GF-D8 (cell line): ENCODE measurements around the gene STAC.
A peak's percentile ranks its signal among the peaks of the same experiment; 100 is the strongest.

Experiments used
- DNase-seq: peaks from one replicate; lab custom pipeline; 2025; lab: John Stamatoyannopoulos, UW

STAC gene, protein sequence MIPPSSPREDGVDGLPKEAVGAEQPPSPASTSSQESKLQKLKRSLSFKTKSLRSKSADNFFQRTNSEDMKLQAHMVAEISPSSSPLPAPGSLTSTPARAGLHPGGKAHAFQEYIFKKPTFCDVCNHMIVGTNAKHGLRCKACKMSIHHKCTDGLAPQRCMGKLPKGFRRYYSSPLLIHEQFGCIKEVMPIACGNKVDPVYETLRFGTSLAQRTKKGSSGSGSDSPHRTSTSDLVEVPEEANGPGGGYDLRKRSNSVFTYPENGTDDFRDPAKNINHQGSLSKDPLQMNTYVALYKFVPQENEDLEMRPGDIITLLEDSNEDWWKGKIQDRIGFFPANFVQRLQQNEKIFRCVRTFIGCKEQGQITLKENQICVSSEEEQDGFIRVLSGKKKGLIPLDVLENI

DNA sequence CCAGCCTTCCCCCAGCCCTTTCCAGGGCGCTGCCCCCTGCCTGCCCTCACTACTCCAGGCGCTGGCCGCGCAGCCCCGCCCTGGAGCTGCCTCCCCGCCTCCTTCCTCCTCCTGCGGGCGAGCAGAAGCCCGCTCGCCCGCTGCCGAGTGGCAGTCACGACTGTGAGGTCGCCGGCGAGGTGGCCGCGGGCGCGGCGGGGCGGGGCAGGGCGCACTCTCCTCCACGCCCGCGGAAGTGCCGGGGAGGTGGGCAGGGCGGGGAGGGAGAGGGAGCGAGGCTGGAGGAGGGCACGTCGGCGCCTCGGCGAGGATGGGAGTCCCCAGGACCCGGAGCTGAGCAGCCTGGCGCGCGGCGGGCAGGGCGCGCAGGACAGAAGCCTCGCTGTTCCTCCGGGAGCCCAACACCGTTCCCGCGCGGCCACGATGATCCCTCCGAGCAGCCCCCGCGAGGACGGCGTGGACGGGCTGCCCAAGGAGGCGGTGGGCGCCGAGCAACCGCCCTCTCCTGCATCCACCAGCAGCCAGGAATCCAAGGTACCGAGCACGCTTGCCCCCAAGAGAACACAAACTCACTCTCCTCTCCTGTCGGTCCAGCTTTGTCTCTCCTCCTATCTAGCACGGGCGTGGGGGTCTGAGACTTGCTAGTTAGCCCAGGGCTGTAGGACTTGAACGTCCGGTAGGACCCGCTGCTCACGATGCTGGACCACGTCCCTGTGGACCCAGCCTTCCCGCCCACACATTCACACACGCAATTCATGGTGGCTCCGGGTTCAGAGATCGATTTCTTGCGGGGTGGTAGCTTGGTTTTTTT lies at the start of gene STAC:
TSS of gene STAC (plus strand) at position 284 of the 811 bp plus-strand sequence. CDS start at position 424, 140 bp downstream.
- DNase-seq = no peak

DNA sequence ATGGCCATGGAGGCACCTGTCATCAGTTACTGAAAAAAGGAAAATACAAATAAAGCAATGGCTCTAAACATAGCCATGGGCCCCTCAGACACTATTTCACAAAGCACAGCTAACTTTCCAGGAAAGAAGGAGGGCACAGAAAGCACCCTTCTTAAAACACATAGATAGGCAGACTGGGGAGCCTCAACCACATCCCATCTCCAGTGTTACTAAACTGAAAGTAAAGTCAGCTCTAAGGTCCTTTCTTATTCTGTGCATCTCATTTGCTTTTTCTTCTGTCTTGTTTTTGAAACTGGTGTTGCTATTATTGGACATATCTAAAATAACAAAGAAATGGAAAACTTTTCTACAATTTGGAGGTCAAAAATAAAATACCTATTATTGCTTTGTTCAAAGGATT lies 48.2 kb upstream of the STAC start:
- no peak for DNase-seq

DNA sequence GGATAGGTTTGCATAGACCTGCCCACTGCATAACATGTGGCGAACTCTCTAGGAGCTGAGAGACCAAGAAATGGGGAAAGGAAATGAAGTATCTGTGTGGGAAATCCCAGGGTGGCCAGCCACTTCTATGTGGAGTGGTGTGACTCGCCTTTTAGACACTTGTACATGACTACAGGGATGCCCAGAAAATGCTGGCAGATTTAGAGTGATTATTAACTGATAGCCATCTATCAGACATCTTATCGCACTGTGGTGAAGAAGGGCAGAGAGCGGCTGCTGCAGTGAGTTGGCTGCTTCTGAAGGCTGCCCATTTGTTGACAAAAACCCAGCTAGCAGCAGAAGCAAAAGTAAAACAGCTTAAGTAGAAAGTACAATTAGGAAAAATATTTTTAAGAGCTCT lies 18.1 kb upstream of the STAC start:
- no peak for DNase-seq

DNA sequence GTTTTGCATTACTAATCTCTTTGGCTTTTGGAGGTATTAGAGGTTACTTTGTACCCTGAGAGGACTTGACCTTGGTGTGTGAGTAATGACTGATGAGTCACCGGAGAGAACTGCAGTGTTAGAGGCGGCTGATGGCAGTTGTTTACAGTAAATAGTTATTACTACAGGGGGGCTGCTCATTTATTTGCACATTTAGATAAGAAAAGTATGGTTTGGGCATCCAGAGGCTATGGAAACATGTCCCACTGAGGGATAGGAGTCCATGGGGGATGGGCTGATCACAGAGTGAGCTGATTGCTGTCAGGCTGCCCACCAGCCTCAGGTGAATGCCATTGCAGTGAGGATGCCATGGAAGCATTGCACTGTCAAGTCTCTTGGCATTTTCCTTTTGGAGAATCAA lies 17.3 kb upstream of the STAC start:
- no peak for DNase-seq

DNA sequence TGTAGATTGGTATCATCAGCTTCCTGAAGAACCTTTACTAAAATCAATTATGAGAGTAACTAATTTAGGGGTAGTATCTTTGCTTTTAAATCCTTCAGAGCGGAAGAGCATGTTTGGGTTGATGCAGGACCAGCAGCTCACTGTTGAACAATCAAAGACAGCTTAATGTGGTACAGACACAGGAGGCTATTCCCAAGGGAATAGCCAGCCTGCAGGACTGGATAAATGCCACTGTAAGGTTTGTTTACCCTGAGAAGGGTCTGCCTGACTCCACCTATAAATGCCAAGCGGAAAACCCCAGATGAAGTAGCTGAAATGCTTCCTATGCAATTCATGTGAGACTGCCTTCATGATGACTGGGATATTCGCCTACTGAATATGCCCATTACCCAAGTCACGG lies 16.0 kb upstream of the STAC start:
- DNase-seq = no peak

DNA sequence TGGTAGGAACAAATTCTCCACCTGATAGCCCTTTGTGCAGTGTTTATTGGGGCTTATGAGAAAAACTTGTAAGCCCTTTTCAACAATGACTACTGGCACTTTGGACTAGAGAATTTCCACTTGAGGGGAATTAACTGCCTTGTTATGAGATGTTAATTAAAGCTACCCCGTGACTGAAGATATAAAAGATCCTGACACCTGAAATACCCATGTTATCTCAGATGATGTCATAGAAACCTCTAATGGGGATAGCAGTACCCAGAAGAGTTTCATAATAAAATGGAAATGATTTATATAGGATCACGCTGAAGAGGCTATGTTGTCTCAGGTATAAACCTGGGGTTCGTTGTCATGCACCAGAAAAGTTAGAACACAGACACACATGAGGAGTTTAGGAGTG lies 14.5 kb upstream of the STAC start:
- no peak for DNase-seq

DNA sequence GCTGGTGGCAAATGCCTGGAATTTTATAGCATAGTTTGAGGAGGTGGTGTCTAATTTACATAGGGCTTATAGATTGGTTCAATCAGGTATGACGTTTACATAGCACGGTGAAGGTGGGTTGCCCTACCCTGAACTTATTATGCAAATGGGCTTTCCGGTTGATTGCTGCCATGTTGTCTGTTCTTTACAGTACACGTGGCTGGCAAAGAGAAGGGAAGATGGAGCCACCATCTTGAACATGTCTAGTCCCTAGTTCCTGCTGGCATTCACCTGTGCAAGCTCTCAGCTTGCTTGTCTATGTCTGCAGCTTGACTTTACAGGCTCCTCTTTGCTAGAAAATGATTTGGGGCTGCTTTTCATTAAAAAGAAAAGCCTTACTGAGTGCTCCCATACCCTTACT lies 14.0 kb upstream of the STAC start:
- no peak for DNase-seq

DNA sequence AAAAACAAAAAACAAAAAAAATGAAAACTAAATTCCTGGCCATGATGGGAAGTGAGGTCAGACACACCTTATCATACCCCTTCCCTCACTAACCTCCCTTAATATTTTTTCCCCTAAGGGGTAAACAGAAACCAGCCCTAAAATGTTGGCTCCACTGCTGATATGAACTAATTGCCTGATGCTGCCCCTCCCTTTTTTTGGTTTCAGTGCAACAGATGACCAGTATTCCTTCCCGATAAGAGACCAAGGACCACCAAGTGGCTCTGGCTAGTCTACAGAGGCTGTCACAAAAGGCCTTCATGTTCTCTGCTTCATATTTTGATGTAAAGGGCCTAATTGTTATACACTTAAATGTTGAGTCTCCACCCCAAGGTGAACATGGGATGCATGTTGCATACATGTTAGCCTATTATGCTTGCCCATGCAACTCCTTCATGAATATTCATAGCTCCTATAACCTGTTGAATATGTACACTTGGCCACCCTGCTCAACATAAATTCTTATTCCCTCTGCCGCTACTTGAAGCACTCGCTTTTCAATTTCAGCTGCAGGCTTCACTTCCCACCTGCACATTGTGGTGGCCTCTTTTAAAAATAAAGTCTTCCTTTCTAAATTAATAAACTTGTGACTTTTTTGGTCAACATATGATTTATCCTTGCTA lies 12.3 kb upstream of the STAC start:
- no peak for DNase-seq

DNA sequence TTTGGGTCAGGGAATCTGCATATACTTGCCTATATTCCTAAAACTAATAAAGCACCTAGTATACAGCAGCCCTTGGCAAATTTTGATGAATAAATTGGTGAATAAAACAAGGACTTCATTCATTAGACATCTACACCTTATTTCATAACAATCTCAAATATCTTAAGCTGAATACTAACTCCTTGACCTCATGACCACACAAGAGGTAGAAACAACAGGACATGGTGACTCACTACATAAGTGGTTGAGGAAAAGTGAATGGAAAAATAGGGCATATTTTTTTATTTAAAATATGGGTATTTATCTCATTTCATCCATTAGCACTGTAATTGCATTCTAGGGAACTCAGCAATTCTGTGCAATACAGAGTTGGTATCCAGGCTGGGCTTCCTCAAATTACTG lies 7.8 kb upstream of the STAC start:
- no peak for DNase-seq

DNA sequence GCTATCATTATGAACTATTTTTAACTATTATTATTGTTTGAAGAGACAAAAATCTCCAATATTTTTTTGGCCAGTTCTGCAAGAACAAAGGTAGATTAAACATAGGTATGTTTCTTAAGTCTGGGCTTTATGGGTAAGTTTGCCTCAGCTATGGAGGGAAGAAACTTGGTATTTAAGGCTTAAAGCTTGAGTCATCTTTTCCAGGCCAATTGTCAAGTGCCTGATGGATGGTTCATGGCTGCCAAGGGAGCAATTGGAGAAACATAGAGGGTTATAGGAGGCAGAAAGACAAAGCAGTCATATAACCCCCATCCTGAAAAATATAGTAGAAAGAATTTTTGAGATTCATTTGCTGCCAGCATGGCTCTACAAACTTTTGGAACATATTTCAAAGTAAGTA lies 7.2 kb upstream of the STAC start:
- DNase-seq = no peak

DNA sequence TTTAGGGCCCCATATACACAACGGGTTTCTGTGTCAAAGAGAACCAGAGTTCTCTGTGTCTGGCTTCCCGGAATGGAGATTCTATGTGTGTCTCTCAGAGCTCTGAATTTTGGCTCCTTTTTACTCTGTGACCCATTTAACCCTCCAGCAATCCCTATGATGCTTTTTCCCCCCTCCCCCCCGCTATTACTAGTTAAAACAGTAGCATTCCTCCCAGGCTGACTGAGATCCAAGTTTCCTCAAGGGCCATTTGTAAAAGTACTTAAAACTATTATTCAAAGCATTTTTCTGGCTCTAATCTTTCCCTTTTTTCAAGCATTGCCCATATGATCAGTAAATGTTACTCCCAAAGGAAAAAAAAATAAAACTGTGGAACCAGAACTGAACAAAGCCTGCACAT lies 6.6 kb upstream of the STAC start:
- DNase-seq = no peak

DNA sequence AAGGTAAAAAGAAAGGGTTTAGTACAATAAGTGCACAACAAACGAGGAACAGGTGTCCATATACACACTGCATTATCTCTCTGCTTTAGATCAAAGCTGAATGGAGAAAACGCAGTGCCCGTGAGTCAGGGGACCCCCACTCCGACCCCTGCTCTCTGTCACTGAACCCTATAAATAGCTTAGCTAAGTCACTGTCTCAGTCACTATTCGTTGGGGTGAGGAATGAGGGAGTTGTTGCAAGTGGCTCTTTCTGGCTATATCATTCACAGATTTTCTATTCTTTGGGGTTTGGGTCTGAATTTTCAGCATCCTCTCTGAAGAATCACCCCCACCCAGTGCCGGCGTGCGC lies 458 bp upstream of the STAC start:
- DNase-seq = no peak

DNA sequence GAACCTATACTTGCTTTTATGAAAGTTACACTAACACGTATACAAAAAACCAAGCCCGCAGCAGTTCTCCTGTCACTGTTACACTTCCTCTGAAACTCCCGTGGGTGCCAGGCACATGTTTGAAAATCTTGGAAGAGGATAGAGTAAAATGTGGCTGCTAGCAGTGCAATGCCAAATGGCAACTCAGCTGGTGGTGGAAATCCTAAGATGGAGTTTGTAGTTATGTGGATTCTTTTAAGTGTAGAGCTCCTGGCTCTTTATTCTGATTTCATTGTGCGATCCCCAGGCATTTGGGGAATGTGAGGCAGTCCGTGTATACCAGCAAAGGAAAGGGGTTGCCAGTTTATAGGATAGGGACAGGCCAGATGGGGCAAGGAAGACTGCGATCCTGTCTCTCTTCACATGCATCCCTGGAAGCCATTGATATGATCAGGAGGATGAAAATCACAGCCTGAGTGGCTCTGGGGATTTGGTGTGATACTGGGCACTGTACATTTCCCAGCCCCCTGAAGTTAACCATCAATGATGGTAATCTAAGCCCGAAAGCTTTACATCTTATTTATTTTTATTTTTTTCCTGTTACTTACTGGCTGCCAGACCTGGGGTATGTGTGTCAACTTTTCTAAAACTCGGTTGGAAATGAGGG lies 1.1 kb downstream of the STAC start:
- DNase-seq = no peak

DNA sequence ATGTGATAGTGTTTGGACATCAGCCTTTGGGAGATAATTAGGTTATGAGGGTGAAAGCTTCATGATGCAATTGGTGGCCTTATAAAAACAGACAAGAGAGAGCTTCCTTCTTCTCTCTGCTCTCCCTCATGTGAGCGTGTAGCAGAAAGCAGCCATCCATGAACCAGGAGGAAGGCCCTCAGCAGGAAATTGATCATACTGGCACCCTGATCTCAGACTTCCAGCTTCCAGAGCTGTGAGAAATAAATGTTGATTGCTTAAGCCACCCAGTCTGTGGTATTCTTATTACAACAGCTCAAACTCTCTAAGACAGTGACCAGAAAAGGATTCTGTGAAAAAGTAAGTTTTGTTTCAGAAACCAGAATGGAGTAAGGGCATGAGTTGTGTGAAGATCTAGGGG lies 13.3 kb downstream of the STAC start:
- peak; percentile 78 for DNase-seq

DNA sequence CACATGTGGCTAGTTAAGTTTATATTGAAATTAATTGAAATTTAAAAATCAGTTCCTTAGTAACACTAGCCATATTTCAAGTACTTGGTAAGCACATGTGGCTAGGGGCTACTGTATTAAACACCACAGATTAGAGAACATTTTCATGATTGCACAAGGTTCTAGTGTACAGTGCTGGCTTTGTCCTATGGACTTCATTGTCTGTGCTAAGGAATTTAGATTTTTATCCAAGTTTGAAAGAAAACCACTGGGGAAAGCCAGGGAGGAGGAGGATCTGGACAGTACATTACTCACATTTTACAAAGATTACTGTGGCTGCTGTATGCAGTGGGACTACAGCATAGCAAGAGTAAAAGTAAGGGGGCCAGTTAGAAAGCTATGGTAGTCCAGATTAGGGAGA lies 13.9 kb downstream of the STAC start:
- no peak for DNase-seq

DNA sequence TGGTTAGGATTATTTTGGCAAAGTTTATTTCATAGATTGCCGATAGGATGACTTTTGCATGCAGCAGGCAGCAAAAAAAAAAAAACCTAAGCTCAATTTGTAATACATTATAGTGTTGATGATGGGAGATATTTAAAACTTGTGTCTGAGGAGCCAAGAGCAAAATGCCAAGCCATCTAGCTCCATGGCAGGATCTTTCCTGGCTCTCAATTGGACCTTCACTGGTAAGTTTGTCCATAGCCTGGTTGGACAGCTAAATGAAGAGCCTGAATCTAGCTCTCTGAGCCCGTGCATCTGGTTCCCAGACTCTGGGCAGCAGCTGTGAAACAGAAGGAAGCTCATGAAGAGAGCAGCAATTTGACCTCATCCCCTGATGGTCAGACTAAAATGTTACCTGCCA lies 17.5 kb downstream of the STAC start:
- no peak for DNase-seq

DNA sequence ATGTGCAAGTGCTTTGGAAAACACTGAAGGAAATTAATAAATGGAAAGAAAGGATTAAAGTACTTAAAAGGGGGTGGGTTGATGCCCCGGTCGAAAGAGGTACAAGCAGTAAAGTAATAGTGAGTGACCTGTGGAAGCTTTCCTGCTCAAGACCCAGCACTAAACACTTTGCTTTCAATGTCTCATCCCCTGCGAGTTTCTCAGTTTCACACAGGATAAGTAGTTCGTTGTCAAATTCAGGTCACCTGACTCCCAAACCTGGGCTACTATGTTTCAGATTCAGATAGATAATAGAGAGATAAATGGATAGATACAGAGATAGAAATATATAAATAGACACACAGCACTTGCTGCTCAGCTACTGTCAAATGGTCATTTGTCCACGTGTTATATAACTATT lies 19.6 kb downstream of the STAC start:
- DNase-seq = no peak

DNA sequence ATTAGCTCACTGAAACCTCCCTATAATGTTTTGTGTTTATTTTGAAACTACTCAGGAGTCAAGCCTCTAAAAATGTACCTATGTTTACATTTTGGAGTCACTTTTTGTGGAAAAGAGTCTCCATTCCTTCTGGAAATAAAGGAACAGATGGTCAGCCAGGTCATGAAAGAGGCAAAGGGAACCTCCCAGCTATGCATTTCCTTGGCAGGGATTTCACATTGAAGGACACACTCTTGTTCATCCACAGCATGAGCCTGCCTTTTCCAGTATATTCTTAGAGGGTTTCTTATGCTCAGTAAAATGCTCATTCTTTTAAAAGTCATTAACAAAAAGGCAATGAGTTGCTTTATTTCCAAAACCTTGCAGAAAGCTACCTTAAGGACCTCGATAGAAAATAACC lies 20.8 kb downstream of the STAC start:
- no peak for DNase-seq

DNA sequence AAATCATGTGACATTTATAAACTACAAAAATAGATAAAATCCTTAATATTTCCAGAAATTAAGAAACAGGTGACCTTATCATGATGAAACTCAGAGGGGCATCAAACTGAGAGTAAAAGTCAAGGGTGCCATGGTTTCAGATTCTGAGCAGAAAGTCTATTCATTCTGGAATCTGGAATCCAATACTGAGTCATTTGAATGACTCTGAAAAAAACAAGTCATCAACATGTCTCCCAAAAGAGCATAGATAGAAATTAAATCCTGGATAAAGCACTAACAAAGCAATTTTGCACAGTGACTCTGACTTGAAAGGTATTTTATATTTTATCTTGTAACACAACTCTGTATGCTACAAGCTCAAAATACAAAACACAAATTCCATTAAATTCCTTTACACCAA lies 23.4 kb downstream of the STAC start:
- DNase-seq = no peak

DNA sequence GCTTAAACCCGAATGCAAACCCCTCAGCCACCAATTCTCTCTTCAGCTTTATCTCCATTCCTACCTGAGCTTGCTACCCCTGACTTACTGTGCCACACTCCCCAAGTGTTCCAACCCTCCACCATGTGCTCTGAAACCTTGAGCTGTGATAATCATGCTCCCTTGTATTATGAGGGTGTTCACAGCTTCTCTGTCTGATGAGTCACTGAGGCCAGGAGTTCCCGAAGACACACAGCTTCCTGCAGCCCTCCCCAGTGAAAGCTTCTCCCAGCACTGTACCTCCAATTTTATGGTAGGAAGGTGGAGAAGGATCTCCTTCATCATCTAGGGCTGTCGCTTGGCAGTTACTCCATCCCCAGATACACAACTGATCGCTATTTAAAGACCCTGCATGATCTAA lies 24.9 kb downstream of the STAC start:
- DNase-seq = no peak

DNA sequence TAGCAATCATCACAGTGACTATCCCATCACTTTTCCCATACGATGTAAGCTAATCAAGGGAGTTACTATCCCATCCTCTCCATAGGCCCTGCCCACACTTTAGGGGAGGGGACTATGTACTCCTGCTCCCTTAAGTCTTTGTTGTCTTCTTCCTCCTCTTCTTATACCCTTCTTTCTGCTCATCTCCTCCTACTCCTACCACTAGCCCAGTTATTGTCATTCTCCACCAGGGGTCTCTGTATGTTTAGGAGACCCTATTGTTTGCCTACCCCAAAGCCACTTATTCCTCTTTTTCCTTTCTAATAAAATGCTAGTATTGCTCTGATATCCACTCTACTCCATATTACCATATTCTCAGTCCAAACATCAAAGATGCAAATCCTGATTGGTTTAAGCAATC lies 27.8 kb downstream of the STAC start:
- DNase-seq = no peak

DNA sequence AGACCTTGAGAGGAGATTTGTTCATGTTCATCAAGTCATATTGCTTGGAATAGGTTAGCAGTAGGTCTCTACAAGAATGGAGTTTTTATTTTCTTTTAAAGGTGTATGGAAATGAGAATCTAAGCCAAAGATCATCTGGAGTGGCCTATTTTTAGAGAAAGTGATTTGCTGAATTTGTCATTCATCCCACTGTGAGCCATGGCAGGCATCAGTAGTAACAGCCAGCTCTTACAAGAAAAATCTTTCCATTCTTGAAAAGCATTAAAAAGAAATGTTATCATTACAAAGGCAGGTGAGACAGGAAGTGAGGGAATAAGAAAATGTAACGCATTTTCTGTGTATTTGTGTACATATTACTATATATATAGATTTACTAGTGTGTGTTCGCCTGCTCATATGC lies 29.6 kb downstream of the STAC start:
- DNase-seq = no peak

DNA sequence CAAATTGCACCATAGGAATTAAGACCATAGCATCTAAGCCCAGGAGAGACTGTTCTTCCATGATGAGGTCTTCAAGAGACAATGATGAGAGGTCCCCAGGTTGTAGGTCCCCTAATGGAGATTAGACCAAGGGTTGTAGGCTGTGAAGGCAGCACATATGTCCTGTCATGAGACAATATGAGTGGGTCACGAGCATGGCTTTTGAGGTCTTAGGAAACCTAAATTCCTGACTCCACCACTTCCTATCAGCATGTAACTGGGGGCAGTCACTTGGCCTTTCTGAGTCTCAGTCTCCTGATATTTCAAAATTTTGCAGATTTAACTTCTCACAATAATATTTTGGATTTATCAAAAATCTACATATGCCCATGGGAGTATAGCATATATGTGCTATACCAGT lies 31.3 kb downstream of the STAC start:
- DNase-seq = no peak
